Fibroblast of villous mesenchyme (primary cell): Measurements from ENCODE around the gene ITGA6. TPM values are rescaled to one million over a fixed set of nuclear protein-coding genes. Genes with fewer than 3 reads are reported as not detected.

Experiments
- DNase-seq: peaks from one replicate; pipeline ENCODE4 v3.0.0-alpha.2; 2010; ENCODE audit warnings: low read depth
- H3K4me3 ChIP-seq: 2 replicates; pipeline ENCODE4 v1.5.1; 2011; ENCODE audit warnings: low read depth, mild to moderate bottlenecking, low read length
- CTCF ChIP-seq: IDR thresholded peaks from 2 replicates; pipeline ENCODE4 v1.5.1; 2012; ENCODE audit warnings: low read depth, mild to moderate bottlenecking, low read length; ENCODE audit not compliant: insufficient read depth
- total RNA-seq: library from RNA; depleted of rRNA; stranded (reverse); fragments of >200 nt; gene quantifications from 2 replicates; pipeline ENCODE4 v1.2.3, GENCODE V29; 2012

ITGA6 gene
- total RNA-seq, 1 donor = 131 TPM

GRCh38 chr2:172431993-172432392 is 4.6 kb downstream of the ITGA6 start:
- no peak overlapping the region for H3K4me3 ChIP-seq
- TF ChIP-seq CTCF = no peak
- DNase-seq = no peak

- no peak overlapping the region for H3K4me3 ChIP-seq
- TF ChIP-seq CTCF = no peak
- DNase-seq = no peak
These were observed 5.8 kb downstream of the ITGA6 start for GRCh38 chr2:172433144-172433543.

GRCh38 chr2:172434821-172435605 is 7.6 kb downstream of the ITGA6 start:
- no peak for TF ChIP-seq CTCF
- H3K4me3 ChIP-seq = no peak overlapping the region
- DNase-seq = no peak

- H3K4me3 ChIP-seq = no peak overlapping the region
- DNase-seq = no peak
- TF ChIP-seq CTCF = no peak
These were observed 8.2 kb downstream of the ITGA6 start for GRCh38 chr2:172435606-172435911.

- DNase-seq = no peak
- H3K4me3 ChIP-seq = no peak overlapping the region
- TF ChIP-seq CTCF = no peak
These were observed 9.5 kb downstream of the ITGA6 start for GRCh38 chr2:172436889-172437288.

- H3K4me3 ChIP-seq = no peak overlapping the region
- TF ChIP-seq CTCF = no peak
- DNase-seq = no peak
These were observed 10.3 kb downstream of the ITGA6 start for GRCh38 chr2:172437419-172438341.
